Stimulated activated CD8-positive, alpha-beta memory T cell treated with anti-CD3 and anti-CD28 coated beads, Interleukin-12 subunit alpha, Interleukin-12 subunit beta, amount 100 ng/mL, for 24 hours (primary cell): Measurements from ENCODE around the gene DCLK2.

Experiments
- DNase-seq: peaks from one replicate; pipeline ENCODE4 v3.0.0-alpha.2; 2020; ENCODE audit errors: extremely low read depth

The DCLK2 gene

DNA sequence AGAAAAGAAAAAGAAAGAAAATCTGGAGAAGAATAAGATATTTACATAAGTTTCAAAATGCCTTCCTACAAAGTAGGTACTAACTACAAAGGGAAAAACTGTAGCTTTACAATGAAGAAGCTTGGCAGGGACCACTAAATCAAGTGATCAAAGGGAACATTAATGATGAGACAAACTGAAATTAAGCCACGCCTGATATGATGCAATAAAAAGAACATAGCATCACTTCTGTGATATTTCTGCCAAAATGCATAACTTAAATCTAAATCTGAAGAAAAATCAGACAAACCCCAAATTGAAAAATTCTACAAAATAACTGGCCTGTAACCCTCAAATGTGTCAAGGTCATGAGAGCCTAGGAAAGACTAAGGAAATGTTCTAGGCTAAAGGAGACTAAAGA is 8.9 kb upstream of the DCLK2 start:
- DNase-seq = no peak

DNA sequence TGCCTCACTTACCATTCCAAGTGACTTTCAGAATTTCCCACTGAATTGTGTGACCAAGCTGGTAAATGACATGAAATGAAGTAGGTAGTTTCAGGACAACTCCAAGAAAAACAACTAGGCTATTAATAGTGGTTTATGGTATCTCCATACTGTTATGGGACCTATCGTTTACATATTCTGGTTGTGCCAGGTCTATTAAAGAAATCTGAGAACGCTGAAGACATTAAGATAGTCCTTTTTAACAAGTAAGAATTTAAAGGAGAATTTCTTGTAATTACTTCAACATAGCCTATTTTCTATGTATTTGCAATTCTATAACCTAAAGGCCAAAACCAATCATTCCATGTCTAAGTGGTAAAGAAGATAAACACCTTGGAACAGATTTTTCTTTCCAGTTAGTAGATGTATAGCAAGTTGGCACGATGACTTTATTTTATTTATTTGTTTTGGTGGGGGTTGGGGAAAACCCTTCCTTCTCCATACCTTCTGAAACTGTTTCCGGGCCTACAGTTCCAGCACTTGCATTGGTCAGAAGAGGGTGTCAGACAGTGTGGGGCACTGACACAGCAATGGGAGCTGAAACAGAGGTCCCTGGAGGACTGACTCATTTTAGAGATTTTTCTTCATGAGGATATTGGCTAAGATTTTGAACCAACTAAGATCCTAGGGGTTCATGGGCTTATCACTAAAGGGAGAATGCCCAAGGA is 7.6 kb upstream of the DCLK2 start:
- DNase-seq = no peak

DNA sequence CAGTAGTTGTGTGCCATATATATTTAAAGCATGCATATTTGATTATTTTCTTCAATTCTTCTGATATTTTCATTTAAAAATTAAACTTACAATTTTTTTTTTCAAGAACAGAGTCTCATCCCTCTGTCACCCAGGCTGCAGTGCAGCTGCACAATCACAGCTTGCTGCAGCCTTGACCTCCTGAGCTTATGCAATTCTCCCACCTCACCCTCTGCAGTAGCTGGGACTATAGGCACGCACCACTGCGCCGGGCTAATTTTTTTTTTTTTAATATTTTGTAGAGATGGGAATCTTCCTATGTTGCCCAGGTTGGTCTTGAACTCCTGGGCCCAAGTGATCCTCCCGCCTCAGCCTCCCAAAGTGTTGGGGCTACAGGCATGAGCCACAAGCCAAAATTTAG is 5.8 kb upstream of the DCLK2 start:
- DNase-seq = no peak

DNA sequence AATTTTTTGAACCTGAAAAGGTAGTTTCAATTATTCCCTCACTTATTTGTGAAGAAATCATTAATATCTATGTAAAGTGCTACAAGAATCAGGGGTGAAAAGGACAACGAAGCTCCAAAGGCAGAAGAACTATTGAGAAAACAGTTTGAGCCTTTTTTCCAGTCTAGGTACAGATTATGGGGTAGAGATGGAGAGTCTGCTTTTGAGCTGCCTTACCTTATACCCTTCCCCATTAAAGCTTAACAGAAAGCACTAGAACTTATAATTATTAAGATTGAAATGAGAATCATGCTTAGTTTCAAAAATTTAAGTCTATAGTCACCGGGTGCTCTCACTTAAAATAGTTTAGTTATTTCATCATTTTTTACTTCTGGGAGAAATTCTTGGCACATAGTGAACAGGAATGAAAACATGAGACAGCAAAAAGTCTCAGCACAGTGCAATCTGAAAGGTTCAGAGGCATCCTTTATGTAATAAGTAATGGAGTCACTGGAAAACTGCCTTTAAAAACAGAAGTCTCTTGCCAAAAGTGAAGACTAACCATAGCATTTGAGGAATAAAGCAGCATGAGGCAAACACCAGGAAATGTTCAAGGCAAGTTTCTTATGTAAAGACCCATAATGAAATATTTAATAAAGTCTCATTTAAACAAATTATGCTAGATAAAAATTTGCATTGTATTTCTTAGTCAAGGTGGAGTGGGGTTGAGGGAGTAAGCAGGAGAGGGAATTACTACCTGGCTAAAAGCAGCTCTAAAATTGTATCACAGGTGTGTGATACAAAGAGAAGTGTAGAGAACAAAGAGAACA is 5.1 kb upstream of the DCLK2 start:
- DNase-seq = no peak

DNA sequence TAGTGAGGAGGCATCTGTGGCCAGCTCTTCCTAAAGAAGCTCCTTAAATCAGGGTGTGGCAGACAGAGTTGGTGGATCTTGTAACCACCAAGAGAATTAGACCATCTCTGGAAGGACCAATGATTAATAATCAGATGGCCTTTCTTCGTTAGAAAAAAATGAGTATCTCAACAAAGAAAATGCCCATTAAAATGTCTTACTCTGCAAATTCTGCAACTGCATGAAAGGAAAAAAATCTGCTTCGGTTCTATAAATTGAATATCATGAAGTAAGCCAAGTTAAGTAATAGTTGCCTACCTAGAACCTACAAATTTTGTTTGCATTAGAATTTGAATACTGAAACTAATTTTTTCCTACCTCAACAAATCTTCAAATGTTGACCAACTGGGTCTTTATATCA is 4.2 kb upstream of the DCLK2 start:
- DNase-seq = no peak

DNA sequence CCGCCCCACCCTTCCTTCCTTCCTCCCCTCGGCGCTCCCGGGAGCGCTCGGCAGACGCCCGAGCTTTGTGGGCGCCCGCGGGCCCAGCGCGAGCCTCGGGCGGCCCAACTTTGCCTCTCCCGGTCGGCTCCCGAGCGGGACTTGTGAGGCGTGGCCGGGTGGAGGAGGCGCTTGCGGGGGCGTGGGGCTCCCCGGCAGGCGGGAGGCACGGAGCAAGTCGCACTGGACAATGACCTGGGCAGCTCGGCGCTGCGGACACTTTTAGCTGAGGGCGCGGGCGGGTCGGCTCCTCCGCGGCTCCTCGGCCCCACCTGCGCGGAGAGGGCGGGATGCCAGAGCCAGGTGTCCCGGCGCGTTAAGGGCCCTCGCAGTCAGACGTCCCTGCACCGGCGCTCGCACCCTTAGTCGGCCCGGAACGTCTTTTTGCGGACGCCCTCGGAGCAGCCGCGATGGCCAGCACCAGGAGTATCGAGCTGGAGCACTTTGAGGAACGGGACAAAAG is 385 bp downstream of the DCLK2 start:
- DNase-seq = no peak

DNA sequence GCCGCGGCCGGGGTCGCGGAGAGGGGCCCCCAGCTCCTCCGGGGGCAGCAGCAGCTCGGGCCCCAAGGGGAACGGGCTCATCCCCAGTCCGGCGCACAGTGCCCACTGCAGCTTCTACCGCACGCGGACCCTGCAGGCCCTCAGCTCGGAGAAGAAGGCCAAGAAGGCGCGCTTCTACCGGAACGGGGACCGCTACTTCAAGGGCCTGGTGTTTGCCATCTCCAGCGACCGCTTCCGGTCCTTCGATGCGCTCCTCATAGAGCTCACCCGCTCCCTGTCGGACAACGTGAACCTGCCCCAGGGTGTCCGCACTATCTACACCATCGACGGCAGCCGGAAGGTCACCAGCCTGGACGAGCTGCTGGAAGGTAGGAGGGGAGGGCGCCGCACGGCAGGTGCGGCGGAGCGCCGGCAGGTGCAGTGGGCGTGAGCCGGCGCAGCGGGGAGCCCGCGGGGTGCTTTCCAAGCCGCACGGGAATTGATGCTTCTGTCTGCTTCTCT is 886 bp downstream of the DCLK2 start:
- no peak for DNase-seq

DNA sequence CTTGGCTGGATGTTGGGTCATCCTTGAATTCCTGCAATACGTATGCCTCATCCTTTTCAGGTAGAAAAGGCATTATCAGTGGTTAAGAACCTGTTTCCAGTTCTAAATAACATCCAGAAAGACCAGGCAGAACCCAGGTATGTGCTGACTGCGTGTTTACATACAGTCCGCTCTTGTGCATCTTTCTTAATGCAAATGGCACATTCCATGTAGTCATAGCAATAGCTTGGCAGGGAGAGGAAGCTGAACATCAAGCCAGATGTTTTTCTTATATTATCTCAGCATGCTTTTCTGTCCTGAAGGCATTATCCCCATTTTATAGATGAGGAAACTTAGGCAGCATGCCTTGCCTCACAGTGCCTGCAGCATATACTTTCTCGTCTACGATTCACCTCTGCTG is 2.1 kb downstream of the DCLK2 start:
- no peak for DNase-seq

DNA sequence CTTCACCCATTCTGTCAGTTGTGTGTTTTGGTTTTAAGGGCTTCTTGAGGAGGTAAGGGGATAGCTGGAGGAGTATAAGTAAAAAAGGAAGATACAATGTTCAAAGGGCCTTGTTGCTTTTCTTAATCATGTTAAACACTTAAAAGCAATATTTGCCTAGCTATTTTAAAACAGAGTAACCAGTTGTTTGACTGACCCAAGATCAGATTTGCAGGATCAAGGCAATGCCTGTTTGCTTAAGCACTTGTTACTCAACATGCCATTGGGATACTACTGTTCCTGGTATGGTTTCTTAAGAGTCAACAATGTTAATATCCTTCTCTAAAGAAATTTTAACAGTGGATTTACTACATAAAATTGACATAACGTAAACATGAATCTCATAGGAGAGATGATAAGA is 2.6 kb downstream of the DCLK2 start:
- no peak for DNase-seq

DNA sequence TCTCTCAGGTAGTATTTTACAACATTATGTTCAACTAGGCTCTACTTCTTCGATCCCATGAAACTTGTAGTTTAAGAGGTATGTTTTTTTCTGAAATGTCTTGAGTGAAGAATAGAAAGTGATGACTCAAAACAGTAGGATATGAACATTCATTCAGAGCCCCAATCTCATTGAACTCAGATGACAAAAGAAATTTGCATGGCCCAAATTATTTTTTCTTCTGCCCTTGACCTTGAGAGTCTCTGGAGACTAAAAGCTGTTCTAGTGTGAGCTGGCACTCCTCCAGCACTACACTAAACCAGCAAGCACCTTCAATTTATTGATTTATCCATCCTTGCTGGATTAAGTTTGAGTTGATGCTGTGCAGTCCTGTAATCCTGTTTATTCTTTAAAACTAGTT is 4.0 kb downstream of the DCLK2 start:
- DNase-seq = no peak

DNA sequence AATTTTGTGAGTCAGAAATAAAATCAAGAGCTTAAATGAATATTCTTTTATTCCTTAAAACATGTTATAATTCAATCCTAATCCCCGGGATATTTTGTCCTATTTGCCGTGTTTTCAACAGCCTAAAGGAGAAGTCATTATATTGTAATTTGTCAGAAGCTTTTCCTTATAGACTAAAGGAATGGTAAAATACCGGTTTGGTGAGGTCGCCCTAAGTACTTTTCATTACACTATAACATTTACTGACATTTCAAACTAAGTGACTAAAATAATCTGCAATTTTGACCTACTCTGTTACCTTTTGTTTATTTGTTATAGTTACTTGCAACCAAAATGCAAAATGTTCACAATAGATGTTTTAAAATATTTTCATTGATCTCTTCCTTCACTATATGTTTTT is 8.8 kb downstream of the DCLK2 start:
- no peak for DNase-seq

DNA sequence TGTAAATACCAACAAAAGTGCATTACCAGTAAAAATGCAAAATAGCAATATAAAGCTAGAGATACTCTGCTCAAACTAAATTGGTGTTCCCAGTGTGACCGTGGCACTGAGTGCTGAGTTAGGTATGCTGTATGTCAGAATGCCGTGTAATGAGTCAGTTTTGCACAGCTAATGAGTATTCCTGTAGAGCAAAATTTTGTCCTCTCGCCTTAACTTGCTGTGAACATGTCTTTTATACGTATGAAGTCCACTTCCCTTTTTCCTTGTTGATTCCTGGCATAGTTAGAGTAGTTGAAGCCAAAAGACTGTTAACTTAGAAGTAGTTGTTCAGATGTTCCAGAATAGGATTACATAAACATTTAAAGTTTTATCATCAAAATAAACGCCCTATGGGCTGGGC is 11.5 kb downstream of the DCLK2 start:
- no peak for DNase-seq

DNA sequence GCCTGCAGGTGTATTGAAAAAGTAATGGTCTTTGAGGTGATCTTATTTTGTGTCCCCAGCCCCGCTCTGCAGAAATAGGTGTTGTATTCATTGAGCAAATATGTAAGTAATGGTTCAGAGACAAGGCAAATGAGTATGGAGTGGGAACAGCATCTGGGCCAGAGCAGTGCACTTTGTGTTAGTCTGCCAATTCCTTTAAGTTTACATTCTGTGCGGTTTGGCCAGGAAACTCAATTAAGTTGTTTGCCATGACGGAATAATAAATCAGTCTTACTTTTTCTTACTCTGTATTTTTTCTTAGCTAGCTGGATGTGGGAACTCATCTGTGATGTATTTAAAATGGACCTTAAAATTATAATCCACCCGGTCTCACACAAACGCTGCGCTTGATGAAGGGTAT is 12.6 kb downstream of the DCLK2 start:
- no peak for DNase-seq

DNA sequence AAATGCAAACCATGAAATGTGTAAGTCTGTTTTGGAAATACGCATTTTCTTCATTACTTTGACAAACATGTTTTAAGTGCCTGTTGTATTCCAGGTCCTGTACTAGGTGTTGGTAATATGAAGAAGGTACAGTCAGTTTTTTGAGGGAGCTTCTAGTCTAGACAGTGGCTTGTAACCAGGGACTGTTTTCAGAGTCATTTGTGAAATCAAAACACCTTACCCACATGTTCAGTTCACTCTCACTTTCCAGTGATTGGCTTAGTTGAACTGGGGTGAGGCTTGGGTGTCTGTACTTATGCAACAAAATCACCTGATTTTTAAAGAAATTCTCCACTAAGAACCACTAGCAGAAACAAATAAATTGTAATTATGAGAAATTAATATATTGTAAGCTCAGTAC is 16.4 kb downstream of the DCLK2 start:
- DNase-seq = no peak

DNA sequence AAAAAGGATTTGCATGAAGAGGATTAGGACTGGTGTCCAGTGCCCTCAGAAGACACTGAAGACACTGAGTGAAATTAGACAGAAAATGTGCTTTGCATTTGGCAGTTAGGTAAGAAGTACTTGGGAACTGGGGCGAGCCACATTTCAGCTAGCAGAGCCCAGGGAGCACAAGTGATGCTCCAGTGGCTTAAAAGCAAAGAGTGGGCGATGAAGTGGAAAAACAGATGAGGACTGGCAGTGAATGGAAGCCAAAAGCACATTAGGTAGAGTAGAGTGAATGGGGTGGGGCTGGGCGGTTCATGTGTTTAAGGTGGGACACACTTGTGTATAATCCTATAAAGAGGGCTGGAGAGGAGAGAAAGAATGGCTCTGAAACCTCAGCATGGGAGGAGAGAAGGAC is 18.4 kb downstream of the DCLK2 start:
- DNase-seq = no peak

DNA sequence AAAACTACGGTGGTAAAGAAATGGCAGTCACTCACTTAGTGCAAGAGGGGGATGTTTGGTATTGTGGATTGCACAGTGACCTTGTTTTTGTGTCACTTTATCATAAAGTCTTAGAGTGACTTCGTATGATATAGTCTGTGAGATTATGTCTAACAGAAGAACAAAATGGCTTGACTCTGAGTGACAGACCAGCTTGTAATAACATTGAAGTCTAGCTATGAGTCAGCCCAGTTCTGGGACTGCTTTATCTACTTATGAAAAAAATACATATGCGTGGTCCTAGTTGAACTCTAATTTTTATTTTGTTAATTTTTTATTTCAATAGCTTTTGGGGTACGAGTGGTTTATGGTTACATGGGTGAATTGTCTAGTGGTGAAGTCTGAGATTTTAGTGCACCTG is 20.0 kb downstream of the DCLK2 start:
- DNase-seq = no peak

DNA sequence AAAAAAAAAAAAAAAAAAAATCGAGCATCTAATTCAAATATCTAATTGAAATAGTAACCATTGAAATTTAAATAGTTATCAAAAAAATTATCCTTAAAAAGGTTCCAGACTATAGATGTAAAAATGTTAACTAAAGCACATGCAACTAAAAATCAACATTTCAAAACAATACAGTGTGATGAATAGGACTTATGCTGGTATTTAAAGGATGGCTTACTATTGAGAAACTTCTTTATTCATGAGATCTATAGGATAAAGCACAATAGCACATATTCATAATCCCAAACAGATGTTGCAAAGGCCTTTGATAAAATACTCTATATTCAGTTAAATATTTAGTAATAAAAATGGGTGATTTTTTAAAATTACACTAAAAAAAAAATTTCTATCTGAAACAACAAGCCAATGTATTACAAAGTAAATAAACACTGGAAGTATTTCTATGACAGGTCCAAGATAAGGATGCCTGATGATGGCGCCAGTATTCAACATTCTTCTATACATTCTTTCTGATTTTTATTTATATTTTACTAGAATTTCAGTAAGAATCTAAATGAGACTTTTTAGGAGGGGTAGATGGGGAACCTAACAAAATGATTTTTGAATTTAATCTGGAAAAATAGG is 26.3 kb downstream of the DCLK2 start:
- DNase-seq = no peak

DNA sequence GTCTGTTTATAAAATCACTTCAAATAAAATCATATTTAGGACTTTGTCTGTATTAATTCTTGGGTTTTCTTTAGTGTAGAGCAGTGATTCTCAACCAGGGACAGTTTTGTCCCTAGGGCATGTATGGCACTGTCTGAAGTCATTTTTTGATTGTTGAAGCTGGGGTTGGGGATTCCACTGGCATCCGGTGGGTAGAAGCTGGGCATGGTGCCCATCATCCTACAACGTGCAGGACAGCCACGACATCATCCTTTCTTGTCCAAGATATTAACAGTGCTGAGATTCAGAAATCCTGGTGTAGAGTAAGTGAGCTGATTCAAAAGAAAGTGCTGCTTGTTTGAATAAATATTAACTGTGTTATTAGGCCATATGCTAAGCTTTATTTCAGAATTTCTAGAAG is 28.6 kb downstream of the DCLK2 start:
- no peak for DNase-seq

DNA sequence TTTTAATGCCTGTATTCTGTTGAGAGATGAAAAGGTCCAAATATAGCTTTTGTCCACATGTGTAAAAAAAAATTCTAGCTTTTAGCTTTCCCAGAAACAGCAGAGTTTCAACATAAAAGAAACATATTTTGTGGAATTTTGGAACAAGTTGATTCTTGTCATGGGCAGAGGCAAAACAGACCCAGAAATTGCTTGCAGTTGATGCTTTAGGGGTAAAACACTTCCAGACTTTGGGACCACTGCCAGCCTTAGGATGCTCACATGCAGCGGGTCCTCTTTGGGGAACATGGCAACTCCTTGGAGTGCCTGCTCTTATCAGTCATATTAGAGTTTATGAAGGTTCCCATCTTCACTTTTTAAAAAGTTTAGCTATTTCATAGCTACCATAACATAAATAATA is 30.4 kb downstream of the DCLK2 start:
- DNase-seq = no peak

DNA sequence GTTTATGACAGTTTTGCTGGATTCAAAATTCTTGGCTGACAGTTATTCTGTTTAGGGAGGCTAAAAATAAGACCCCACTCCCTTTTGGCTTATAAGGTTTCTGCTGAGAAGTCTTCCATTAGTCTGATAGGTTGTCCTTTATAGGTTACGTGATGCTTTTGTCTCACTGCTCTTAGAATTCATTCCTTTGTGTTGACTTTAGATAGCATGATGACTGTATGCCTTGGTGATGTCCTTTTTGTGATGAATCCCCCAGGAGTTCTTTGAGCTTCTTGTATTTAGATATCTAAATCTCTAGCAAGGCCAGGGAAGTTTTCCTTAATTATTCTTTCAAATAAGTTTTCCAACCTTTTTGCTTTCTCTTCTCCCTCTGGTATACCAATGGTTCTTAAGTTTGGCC is 36.4 kb downstream of the DCLK2 start:
- DNase-seq = no peak

DNA sequence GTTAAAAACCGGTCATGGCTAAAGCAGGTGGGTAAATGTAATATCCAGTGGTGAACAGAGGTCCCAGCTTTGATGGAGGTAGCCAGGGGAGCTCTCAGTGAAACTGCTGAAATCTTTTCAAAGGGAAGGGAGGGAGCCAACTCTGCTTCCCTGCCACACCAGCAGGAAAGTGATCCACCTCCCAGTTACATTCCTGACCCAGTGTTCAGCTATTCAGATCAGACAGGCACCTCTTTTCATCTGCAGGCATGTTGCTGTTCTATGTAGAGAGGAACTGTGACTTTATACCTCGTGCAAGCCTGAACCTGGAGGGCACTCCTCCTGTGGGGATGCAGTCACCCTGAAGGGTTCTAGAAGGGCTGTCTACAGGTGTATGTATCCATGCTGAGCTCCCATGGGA is 37.6 kb downstream of the DCLK2 start:
- DNase-seq = no peak

DNA sequence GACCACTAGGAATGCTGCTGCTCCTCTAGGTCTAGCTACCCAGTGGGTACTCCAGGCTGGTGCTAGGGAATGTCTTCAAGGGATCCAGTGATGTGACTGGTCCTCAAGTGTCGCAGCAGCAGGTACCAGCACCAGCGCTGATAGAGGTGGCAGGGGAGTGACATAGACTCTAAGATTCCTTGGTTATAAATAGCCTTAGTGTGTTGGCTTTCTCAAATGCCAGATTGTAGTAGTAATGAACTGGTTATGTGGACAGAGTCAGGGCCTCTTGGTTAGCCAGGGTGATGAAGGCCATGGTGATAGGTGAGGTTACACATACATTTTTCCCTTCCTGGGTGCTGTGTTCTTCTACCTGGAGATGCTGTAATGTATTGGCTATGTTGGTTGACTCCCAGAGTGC is 38.3 kb downstream of the DCLK2 start:
- no peak for DNase-seq

DNA sequence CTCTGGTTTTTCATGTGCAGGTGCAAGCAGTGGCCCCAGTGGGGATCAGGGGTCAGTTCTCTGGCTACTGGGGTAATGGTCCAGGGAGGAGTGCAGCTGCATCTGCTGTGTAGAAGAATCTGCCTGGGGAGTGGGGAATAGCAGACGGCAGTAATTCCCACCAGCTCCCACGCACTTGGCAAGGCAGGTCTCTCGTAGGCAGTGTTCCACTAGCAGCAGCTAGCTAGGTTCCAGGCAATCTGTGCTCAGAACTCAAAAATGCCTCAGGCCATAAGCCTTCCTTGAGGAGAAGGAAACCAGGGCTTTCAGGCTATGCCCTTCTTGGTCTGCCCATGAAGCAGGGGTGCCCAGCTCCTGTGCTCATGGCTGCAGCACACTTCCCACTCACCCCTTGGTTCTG is 38.8 kb downstream of the DCLK2 start:
- no peak for DNase-seq
